ENCODE data around the gene WDR86. TPM values are rescaled to one million over a fixed set of nuclear protein-coding genes. Genes with fewer than 3 reads are reported as not detected.

WDR86 gene
- polyA plus RNA-seq, 1 donor from 2014 or later = 46.2 TPM

- Histone ChIP-seq H3F3A (ENCODE audit: insufficient read depth, low read length, poor library complexity, severe bottlenecking) (no peaks in the 10 kb centered on the region), H3K27me3 (ENCODE audit: insufficient read depth, low read depth, low read length) (peaks cover 19% of the 10 kb centered on the region), H3K36me3 (ENCODE audit: insufficient read depth, low read length) (no peaks in the 10 kb centered on the region), H3K27ac (ENCODE audit: low read length) (no peak overlapping the region), H2AFZ (ENCODE audit: low read depth, low read length) (no peak overlapping the region), H3K9ac (ENCODE audit: low read length) (no peak overlapping the region), H3K4me2 (ENCODE audit: low read length) (no peak overlapping the region), H3K79me2 (replicated peaks; ENCODE audit: insufficient read depth, low read length) (no peaks in the 10 kb centered on the region), H4K20me1 (ENCODE audit: insufficient read depth) (no peaks in the 10 kb centered on the region), H3K4me3 (ENCODE audit: low read length) (no peak overlapping the region), H3K9me2 (ENCODE audit: insufficient read depth, low read length) (no peaks in the 10 kb centered on the region), H3K9me3 (ENCODE audit: low read length) (no peaks in the 10 kb centered on the region)
- TF ChIP-seq, protein P1, sequence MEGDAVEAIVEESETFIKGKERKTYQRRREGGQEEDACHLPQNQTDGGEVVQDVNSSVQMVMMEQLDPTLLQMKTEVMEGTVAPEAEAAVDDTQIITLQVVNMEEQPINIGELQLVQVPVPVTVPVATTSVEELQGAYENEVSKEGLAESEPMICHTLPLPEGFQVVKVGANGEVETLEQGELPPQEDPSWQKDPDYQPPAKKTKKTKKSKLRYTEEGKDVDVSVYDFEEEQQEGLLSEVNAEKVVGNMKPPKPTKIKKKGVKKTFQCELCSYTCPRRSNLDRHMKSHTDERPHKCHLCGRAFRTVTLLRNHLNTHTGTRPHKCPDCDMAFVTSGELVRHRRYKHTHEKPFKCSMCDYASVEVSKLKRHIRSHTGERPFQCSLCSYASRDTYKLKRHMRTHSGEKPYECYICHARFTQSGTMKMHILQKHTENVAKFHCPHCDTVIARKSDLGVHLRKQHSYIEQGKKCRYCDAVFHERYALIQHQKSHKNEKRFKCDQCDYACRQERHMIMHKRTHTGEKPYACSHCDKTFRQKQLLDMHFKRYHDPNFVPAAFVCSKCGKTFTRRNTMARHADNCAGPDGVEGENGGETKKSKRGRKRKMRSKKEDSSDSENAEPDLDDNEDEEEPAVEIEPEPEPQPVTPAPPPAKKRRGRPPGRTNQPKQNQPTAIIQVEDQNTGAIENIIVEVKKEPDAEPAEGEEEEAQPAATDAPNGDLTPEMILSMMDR (IDR thresholded peaks at IDR 0.05; ENCODE audit: poor library complexity, severe bottlenecking) = no peak
- TF ChIP-seq SMC3 (conservative IDR thresholded peaks at IDR 0.05; ENCODE audit: poor library complexity) (no peak), REST (IDR thresholded peaks at IDR 0.05; ENCODE audit: borderline replicate concordance) (no peak)
These were observed 25.5 kb downstream of the WDR86 start for GRCh38 chr7:151384352-151384697.

DNA sequence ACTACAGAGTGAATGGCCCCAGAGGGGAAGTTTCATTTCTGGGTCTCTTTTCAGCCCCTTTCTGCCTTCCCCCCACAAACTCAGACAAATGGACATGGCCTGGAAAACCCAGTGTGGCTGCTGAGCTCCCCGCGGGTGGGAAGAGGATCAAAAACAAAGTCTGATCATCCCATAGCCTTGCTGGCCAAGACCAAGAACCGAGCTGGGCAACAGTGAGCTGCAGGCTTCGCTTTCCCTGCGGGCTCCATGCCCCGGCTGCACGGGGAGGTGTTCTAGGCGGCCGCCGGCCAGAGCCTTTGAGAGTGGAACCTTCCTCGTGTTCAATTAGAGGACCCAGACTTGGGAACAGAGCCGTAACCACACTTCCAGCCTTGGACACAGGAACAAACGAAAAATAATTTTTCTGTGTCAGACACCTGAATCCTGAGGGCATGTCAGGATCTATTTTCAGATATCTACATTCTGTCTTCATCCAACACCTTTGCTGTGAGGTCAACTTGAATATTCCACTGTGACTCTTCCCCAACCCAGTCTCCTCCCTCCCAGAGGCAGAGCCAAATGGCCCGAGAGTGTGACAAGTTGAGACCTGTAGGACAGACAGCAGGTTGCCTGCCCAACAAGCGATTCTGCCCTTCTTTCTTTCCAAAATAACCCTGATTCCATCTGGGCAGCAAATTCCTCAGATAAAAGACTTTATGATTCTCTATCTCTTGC lies 26.0 kb downstream of the WDR86 start:
- no peaks in the 10 kb centered on the region for H3K79me2 ChIP-seq (replicated peaks; ENCODE audit: insufficient read depth, low read length)
- no peaks in the 10 kb centered on the region for H3F3A ChIP-seq (ENCODE audit: insufficient read depth, low read length, poor library complexity, severe bottlenecking)
- H3K4me2 ChIP-seq (ENCODE audit: low read length) = no peak overlapping the region
- H3K27ac ChIP-seq (ENCODE audit: low read length) = no peak overlapping the region
- H3K27me3 ChIP-seq (ENCODE audit: insufficient read depth, low read depth, low read length) = peaks cover 19% of the 10 kb centered on the region
- H3K9ac ChIP-seq (ENCODE audit: low read length) = no peak overlapping the region
- H2AFZ ChIP-seq (ENCODE audit: low read depth, low read length) = no peak overlapping the region
- H3K9me2 ChIP-seq (ENCODE audit: insufficient read depth, low read length) = no peaks in the 10 kb centered on the region
- H4K20me1 ChIP-seq (ENCODE audit: insufficient read depth) = no peaks in the 10 kb centered on the region
- H3K4me3 ChIP-seq (ENCODE audit: low read length) = no peak overlapping the region
- no peaks in the 10 kb centered on the region for H3K36me3 ChIP-seq (ENCODE audit: insufficient read depth, low read length)
- H3K9me3 ChIP-seq (ENCODE audit: low read length) = no peaks in the 10 kb centered on the region
- no peak for TF ChIP-seq REST (IDR thresholded peaks at IDR 0.05; ENCODE audit: borderline replicate concordance)
- TF ChIP-seq MXI1 (conservative IDR thresholded peaks at IDR 0.05; ENCODE audit: poor library complexity, severe bottlenecking) = no peak
- no peak for TF ChIP-seq EZH2 (IDR thresholded peaks at IDR 0.05; ENCODE audit: borderline replicate concordance, insufficient read depth, low read length, poor library complexity, severe bottlenecking)
- TF ChIP-seq, protein P1 (IDR thresholded peaks at IDR 0.05; ENCODE audit: poor library complexity, severe bottlenecking) = no peak
- TF ChIP-seq SMC3 (conservative IDR thresholded peaks at IDR 0.05; ENCODE audit: poor library complexity) = no peak
- TF ChIP-seq TAF1 (IDR thresholded peaks at IDR 0.05; ENCODE audit: low read depth) = no peak
- no peak for TF ChIP-seq EP300 (conservative IDR thresholded peaks at IDR 0.05; ENCODE audit: poor library complexity, severe bottlenecking)
- no peak for TF ChIP-seq POLR2AphosphoS5 (IDR thresholded peaks at IDR 0.05)
- TF ChIP-seq RAD21 (conservative IDR thresholded peaks at IDR 0.05) = no peak

All from neural cell (in vitro differentiated cells).